IMR-90 (cell line): ENCODE data around the gene RALGAPA1. TPM values are rescaled to one million over a fixed set of nuclear protein-coding genes. Genes with fewer than 3 reads are reported as not detected.
"Not testable (repeated sequence)": the region's sequence is repeated elsewhere in the genome, so short reads cannot be mapped to it uniquely, and the experiment has no call there.

Source experiments
- ATAC-seq: fragments of 200-7000 bp; cut with Tn5 transposase; 2 replicates; pipeline ENCODE4 v1.9.1; 2020; ENCODE audit warnings: low read depth, mild to moderate bottlenecking, moderate library complexity
- BruUV-seq: library from RNA; stranded (reverse); fragments of 400-500 nt; replicated peaks from 2 replicates; lab custom pipeline; 2021; lab: Mats Ljungman, UMichigan
- CTCF ChIA-PET: fragments of 300-600 bp; formaldehyde crosslinking; extraction: SDS; loops from one replicate; lab custom pipeline; 2021; ENCODE audit warnings: antibody characterized with exemption; lab: Yijun Ruan, JAX
- POLR2A ChIA-PET: fragments of 300-600 bp; sonication (Branson Sonifier 250); formaldehyde crosslinking; loops from one replicate; lab custom pipeline; 2022; ENCODE audit warnings: antibody characterized with exemption; ENCODE audit not compliant: unreplicated experiment; lab: Charles Lee
- DNase-seq: peaks from one replicate; pipeline ENCODE4 v3.0.0; 2013
- H2AFZ ChIP-seq: replicated peaks from 2 replicates; pipeline ENCODE3; 2013; ENCODE audit warnings: low read length, mild to moderate bottlenecking; ENCODE audit not compliant: poor library complexity
- H2AK5ac ChIP-seq: 2 replicates; pipeline ENCODE4 v1.6.1; 2013; ENCODE audit warnings: low read depth, low read length, inconsistent platforms
- H2AK9ac ChIP-seq: replicated peaks from 2 replicates; pipeline ENCODE3; 2013; ENCODE audit warnings: mild to moderate bottlenecking, low read depth, low read length, moderate library complexity; ENCODE audit not compliant: poor library complexity
- H2BK120ac ChIP-seq: 2 replicates; pipeline ENCODE4 v1.6.1; 2013; ENCODE audit warnings: low read depth, low read length, inconsistent platforms
- H2BK15ac ChIP-seq: 3 replicates; pipeline ENCODE4 v1.6.1; 2013; ENCODE audit warnings: low read depth, low read length, inconsistent platforms
- H2BK20ac ChIP-seq: 2 replicates; pipeline ENCODE4 v1.6.1; 2013; ENCODE audit warnings: low read depth, mild to moderate bottlenecking, inconsistent platforms, low read length, moderate library complexity
- H2BK5ac ChIP-seq: 2 replicates; pipeline ENCODE4 v1.6.1; 2013; ENCODE audit warnings: mild to moderate bottlenecking, low read depth, low read length, inconsistent platforms; ENCODE audit not compliant: poor library complexity, severe bottlenecking
- H3K14ac ChIP-seq: replicated peaks from 2 replicates; pipeline ENCODE4 v1.6.1; 2013; ENCODE audit warnings: low read depth, low read length, inconsistent platforms
- H3K18ac ChIP-seq: 2 replicates; pipeline ENCODE4 v1.6.1; 2013; ENCODE audit warnings: low read depth, low read length, control low read depth
- H3K23ac ChIP-seq: 2 replicates; pipeline ENCODE4 v1.6.1; 2013; ENCODE audit warnings: low read depth, low read length, inconsistent platforms
- H3K27ac ChIP-seq: 2 replicates; pipeline ENCODE4 v1.5.1; 2013; ENCODE audit warnings: mild to moderate bottlenecking, control low read depth, low read length; ENCODE audit not compliant: insufficient read depth
- H3K27me3 ChIP-seq: 2 replicates; pipeline ENCODE4 v1.6.1; 2013; ENCODE audit warnings: low read length; ENCODE audit not compliant: control insufficient read depth, insufficient read depth
- H3K36me3 ChIP-seq: 2 replicates; pipeline ENCODE4 v1.6.1; 2013; ENCODE audit warnings: low read length, mixed read lengths; ENCODE audit not compliant: control insufficient read depth, insufficient read depth
- H3K4ac ChIP-seq: 2 replicates; pipeline ENCODE4 v1.6.1; 2013; ENCODE audit warnings: low read depth, low read length, inconsistent platforms
- H3K4me1 ChIP-seq: 2 replicates; pipeline ENCODE4 v1.6.1; 2013; ENCODE audit warnings: low read length, mixed read lengths; ENCODE audit not compliant: control insufficient read depth, insufficient read depth
- H3K4me2 ChIP-seq: 2 replicates; pipeline ENCODE4 v1.6.1; 2013; ENCODE audit warnings: low read depth, mild to moderate bottlenecking, control low read depth, low read length, moderate library complexity
- H3K4me3 ChIP-seq: 2 replicates; pipeline ENCODE4 v1.5.1; 2013; ENCODE audit warnings: low read depth, mild to moderate bottlenecking, control low read depth, low read length, moderate library complexity; ENCODE audit not compliant: insufficient read depth
- H3K56ac ChIP-seq: 2 replicates; pipeline ENCODE4 v1.6.1; 2013; ENCODE audit warnings: low read length, inconsistent platforms; ENCODE audit not compliant: insufficient read depth; ENCODE audit errors: extremely low read depth
- H3K79me1 ChIP-seq, 2 experiments: 2 replicates each; pipeline ENCODE4 v1.6.1; 2013; ENCODE audit warnings: low read length in 2 of 2, inconsistent platforms in 1 of 2, low read depth in 1 of 2
- H3K9ac ChIP-seq: 2 replicates; pipeline ENCODE4 v1.6.1; 2013; ENCODE audit warnings: low read depth, low read length, control low read depth
- H3K9me1 ChIP-seq: 2 replicates; pipeline ENCODE4 v1.6.1; 2013; ENCODE audit warnings: low read length, inconsistent platforms; ENCODE audit not compliant: insufficient read depth
- H3K9me3 ChIP-seq: 2 replicates; pipeline ENCODE4 v1.6.1; 2013; ENCODE audit warnings: low read length; ENCODE audit not compliant: control insufficient read depth, insufficient read depth
- H4K20me1 ChIP-seq: 2 replicates; pipeline ENCODE4 v1.6.1; 2013; ENCODE audit warnings: low read length, inconsistent platforms; ENCODE audit not compliant: insufficient read depth
- H4K5ac ChIP-seq: 2 replicates; pipeline ENCODE4 v1.6.1; 2013; ENCODE audit warnings: mild to moderate bottlenecking, low read depth, low read length, control low read depth
- H4K8ac ChIP-seq, 2 experiments: 2 replicates each; pipeline ENCODE4 v1.6.1; 2013; ENCODE audit warnings: low read depth in 2 of 2, low read length in 2 of 2, control low read depth in 1 of 2, inconsistent platforms in 1 of 2
- H4K91ac ChIP-seq: 2 replicates; pipeline ENCODE4 v1.6.1; 2013; ENCODE audit warnings: low read depth, low read length, inconsistent platforms; ENCODE audit not compliant: insufficient read depth
- WGBS, 2 experiments: methylation state at CpG; one replicate each; pipeline versions ENCODE4 v1.1.5 to v1.1.7; 2013; ENCODE audit warnings: missing lambda C conversion rate in 2 of 2; ENCODE audit not compliant: insufficient read length in 1 of 2; ENCODE audit errors: extremely low coverage in 2 of 2; 5-methylcytosine and 5-hydroxymethylcytosine counted together
- dilution Hi-C: fragments of 300-500 bp; cut with HindIII; formaldehyde crosslinking; loops from one replicate; pipeline ENCODE4 v1.14.3; 2018; ENCODE audit warnings: low sequenced_read_pairs; ENCODE audit not compliant: unreplicated experiment
- in situ Hi-C: fragments of 300-500 bp; cut with MboI; formaldehyde crosslinking; loops from 3 replicates; pipeline ENCODE4 v1.14.3; 2019; ENCODE audit warnings: low sequenced_read_pairs, inconsistent platforms, mixed read lengths
- intact Hi-C: fragments of 100-400 bp; cut with micrococcal nuclease; formaldehyde crosslinking; loops from 2 replicates; pipeline ENCODE4 v1.10.0; 2022
- polyA plus RNA-seq, 3 experiments: library from polyadenylated mRNA; depleted of rRNA; stranded (reverse); fragments of >200 nt; gene quantifications; 2 replicates each; pipeline ENCODE4 v1.2.3, GENCODE V29; 2012; ENCODE audit warnings: low replicate concordance in 1 of 3
- total RNA-seq: library from RNA; depleted of rRNA; stranded (reverse); fragments of >200 nt; gene quantifications from 2 replicates; pipeline ENCODE4 v1.2.3, GENCODE V29; 2012

The RALGAPA1 gene
- total and polyA plus RNA-seq, 2 of the 4 experiments (the other 2 are of a cell fraction) = 5.1 to 25.6 TPM

- ChIA-PET CTCF (interaction anchor here (0.5 to 1.3 kb wide), 5 partner anchors 21 to 1934 kb away, joined by 3 to 6 read pairs (median 4); no protein-coding TSS in a partner anchor), POLR2A (interaction anchor here (0.6 kb wide), 1 partner anchor 1203 kb away, joined by 5 read pairs; no protein-coding TSS in a partner anchor)
- H2BK120ac ChIP-seq, H4K5ac ChIP-seq, H2AFZ ChIP-seq, H3K4me3 ChIP-seq, H3K36me3 ChIP-seq, intact Hi-C loops, H4K20me1 ChIP-seq, H3K14ac ChIP-seq, H3K4ac ChIP-seq, H3K4me2 ChIP-seq, H2BK20ac ChIP-seq, H2AK5ac ChIP-seq, BruUV-seq, H3K27ac ChIP-seq, ATAC-seq, H2BK5ac ChIP-seq, H3K23ac ChIP-seq, H3K4me1 ChIP-seq, H3K9ac ChIP-seq, H3K9me1 ChIP-seq, H2BK15ac ChIP-seq, H4K91ac ChIP-seq, H3K18ac ChIP-seq, dilution Hi-C loops, H3K27me3 ChIP-seq, H3K56ac ChIP-seq, H3K9me3 ChIP-seq, H4K8ac ChIP-seq, H2AK9ac ChIP-seq, in situ Hi-C loops, DNase-seq: not testable (repeated sequence)
- no CpG with 5 or more reads among the region's 5 CpGs for WGBS, 2 experiments
- H3K79me1 ChIP-seq = peaks cover 0 to 13% of the 10 kb centered on the region in 2 experiments; a peak in 3 of 4 replicates
Observed at GRCh38 chr14:35776085-35776484, 33.0 kb downstream of the RALGAPA1 start.
